Hepatocyte (in vitro differentiated cells): ENCODE data around the gene ARHGAP10. TPM values are rescaled to one million over a fixed set of nuclear protein-coding genes. Genes with fewer than 3 reads are reported as not detected.
A peak's percentile ranks its signal among the peaks of the same experiment; 100 is the strongest.

Source experiments
- DNase-seq: peaks from one replicate; pipeline ENCODE4 v3.0.0-alpha.2; 2016; ENCODE audit warnings: low spot score
- H2AFZ ChIP-seq: fragments of 200-600 bp; sonication (generic); 2 replicates; pipeline ENCODE4 v1.6.0; 2016; ENCODE audit warnings: antibody characterized with exemption, mild to moderate bottlenecking
- H3K27ac ChIP-seq: fragments of 200-600 bp; sonication (generic); 2 replicates; pipeline ENCODE4 v1.5.1; 2016; ENCODE audit warnings: mild to moderate bottlenecking
- H3K27me3 ChIP-seq: fragments of 200-600 bp; sonication (generic); 2 replicates; pipeline ENCODE4 v1.6.1; 2016
- H3K36me3 ChIP-seq: fragments of 200-600 bp; sonication (generic); replicated peaks from 2 replicates; pipeline ENCODE4 v1.5.1; 2016; ENCODE audit warnings: low read depth; ENCODE audit not compliant: insufficient read depth
- H3K4me1 ChIP-seq: fragments of 200-600 bp; sonication (generic); 2 replicates; pipeline ENCODE4 v1.5.1; 2016; ENCODE audit warnings: mild to moderate bottlenecking, moderate library complexity; ENCODE audit not compliant: insufficient read depth
- H3K4me2 ChIP-seq: fragments of 200-600 bp; sonication (generic); 2 replicates; pipeline ENCODE4 v1.6.0; 2016
- H3K4me3 ChIP-seq: fragments of 200-600 bp; sonication (generic); 2 replicates; pipeline ENCODE4 v1.5.1; 2016; ENCODE audit warnings: mild to moderate bottlenecking
- H3K79me2 ChIP-seq: fragments of 200-600 bp; sonication (generic); 2 replicates; pipeline ENCODE4 v1.6.0; 2017; ENCODE audit warnings: mild to moderate bottlenecking
- H3K9me2 ChIP-seq: fragments of 200-600 bp; sonication (generic); replicated peaks from 2 replicates; pipeline ENCODE4 v1.6.0; 2017; ENCODE audit warnings: mild to moderate bottlenecking; ENCODE audit not compliant: insufficient read depth
- H3K9me3 ChIP-seq: fragments of 200-600 bp; sonication (generic); 2 replicates; pipeline ENCODE4 v1.5.1; 2016; ENCODE audit warnings: low read depth, mild to moderate bottlenecking
- H4K20me1 ChIP-seq: fragments of 200-600 bp; sonication (generic); 2 replicates; pipeline ENCODE4 v1.6.0; 2016; ENCODE audit warnings: mild to moderate bottlenecking; ENCODE audit not compliant: insufficient read depth, poor library complexity, severe bottlenecking
- EZH2 ChIP-seq: fragments of 200-600 bp; sonication (generic); IDR thresholded peaks from 2 replicates; pipeline ENCODE4 v1.6.1; 2016; ENCODE audit warnings: antibody characterized with exemption, mild to moderate bottlenecking, borderline replicate concordance
- EZH2phosphoT487 ChIP-seq: fragments of 200-600 bp; sonication (generic); IDR thresholded peaks from one replicate; pipeline ENCODE4 v1.6.1; 2018; ENCODE audit warnings: antibody characterized with exemption, mild to moderate bottlenecking, low read depth, moderate library complexity; ENCODE audit not compliant: unreplicated experiment, severe bottlenecking
- WGBS: methylation state at CpG from one replicate; pipeline ENCODE4 v1.1.6; 2016; ENCODE audit warnings: low lambda C conversion rate; ENCODE audit errors: missing lambda C conversion rate; 5-methylcytosine and 5-hydroxymethylcytosine counted together
- polyA plus RNA-seq: library from polyadenylated mRNA; unstranded; fragments of >200 nt; fragmentation: Nextera tagmentation; extraction: Ambion mirVana; gene quantifications from 2 replicates; pipeline ENCODE4 v1.2.1, GENCODE V29; 2016
- total RNA-seq: library from RNA; depleted of rRNA; stranded (reverse); fragments of >200 nt; gene quantifications from 2 replicates; pipeline ENCODE4 v1.2.3, GENCODE V29; 2014
- TF ChIP-seq, protein P1 (sequence below): fragments of 200-600 bp; sonication (generic); IDR thresholded peaks from 2 replicates; pipeline ENCODE4 v1.5.1; 2016; ENCODE audit warnings: antibody characterized with exemption, mild to moderate bottlenecking; ENCODE audit not compliant: poor library complexity

The ARHGAP10 gene
- total and polyA plus RNA-seq, 2 experiments from 2014 or later: 16.8 to 23.4 TPM

DNA sequence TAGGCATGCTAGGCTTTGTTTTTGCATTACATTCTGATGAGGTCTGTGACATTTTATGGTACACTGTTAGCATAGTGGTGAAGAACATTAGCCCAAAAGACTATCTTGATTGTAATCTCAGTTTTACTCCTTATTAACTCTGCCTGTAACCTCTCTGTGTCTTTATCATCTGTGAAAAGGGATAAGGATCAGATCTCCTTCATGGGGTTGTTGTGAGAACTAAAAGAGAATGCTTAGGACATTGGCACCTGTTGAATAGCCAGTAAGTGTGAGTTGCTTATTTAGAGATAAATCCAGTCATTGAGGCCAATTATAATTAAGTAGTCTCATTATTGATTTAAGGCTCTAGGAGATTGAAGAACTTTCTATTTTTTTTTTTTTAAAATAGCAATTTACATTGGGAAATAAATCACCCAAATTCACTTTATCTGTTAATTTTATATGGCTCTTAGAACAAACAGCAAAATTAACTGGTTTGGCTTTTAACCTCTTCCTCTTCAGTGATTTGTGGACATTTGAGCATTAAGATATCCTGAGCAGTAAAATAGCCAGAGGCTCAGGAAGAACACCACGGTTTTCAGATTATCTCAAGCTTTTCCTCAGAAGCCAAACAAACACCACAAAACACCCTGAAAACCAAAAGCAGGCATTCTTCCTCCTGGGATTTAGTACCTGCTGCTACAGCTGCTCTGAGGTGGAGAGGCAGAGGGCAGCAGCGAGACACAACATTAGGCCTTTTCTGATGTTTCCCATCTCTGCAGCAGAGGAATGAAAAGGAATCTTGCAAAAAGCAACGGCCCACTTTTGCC is 192.9 kb downstream of the ARHGAP10 start:
- peak; percentile 69 for DNase-seq
- no peak overlapping the region for H2AFZ ChIP-seq
- H3K4me2 ChIP-seq: no peak overlapping the region
- H3K4me1 ChIP-seq: peaks cover 15% of the 10 kb centered on the region
- H3K79me2 ChIP-seq: no peaks in the 10 kb centered on the region
- TF ChIP-seq, protein P1, sequence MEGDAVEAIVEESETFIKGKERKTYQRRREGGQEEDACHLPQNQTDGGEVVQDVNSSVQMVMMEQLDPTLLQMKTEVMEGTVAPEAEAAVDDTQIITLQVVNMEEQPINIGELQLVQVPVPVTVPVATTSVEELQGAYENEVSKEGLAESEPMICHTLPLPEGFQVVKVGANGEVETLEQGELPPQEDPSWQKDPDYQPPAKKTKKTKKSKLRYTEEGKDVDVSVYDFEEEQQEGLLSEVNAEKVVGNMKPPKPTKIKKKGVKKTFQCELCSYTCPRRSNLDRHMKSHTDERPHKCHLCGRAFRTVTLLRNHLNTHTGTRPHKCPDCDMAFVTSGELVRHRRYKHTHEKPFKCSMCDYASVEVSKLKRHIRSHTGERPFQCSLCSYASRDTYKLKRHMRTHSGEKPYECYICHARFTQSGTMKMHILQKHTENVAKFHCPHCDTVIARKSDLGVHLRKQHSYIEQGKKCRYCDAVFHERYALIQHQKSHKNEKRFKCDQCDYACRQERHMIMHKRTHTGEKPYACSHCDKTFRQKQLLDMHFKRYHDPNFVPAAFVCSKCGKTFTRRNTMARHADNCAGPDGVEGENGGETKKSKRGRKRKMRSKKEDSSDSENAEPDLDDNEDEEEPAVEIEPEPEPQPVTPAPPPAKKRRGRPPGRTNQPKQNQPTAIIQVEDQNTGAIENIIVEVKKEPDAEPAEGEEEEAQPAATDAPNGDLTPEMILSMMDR: peak; percentile 65
- no peak for TF ChIP-seq EZH2
- H3K27me3 ChIP-seq: no peaks in the 10 kb centered on the region
- H3K36me3 ChIP-seq: no peaks in the 10 kb centered on the region
- no peak overlapping the region for H3K27ac ChIP-seq
- WGBS: 27% methylated on average over 3 of the region's 3 CpGs
- no peak overlapping the region for H3K4me3 ChIP-seq
- H3K9me3 ChIP-seq: no peaks in the 10 kb centered on the region
- H3K9me2 ChIP-seq: no peaks in the 10 kb centered on the region
- H4K20me1 ChIP-seq: no peaks in the 10 kb centered on the region

DNA sequence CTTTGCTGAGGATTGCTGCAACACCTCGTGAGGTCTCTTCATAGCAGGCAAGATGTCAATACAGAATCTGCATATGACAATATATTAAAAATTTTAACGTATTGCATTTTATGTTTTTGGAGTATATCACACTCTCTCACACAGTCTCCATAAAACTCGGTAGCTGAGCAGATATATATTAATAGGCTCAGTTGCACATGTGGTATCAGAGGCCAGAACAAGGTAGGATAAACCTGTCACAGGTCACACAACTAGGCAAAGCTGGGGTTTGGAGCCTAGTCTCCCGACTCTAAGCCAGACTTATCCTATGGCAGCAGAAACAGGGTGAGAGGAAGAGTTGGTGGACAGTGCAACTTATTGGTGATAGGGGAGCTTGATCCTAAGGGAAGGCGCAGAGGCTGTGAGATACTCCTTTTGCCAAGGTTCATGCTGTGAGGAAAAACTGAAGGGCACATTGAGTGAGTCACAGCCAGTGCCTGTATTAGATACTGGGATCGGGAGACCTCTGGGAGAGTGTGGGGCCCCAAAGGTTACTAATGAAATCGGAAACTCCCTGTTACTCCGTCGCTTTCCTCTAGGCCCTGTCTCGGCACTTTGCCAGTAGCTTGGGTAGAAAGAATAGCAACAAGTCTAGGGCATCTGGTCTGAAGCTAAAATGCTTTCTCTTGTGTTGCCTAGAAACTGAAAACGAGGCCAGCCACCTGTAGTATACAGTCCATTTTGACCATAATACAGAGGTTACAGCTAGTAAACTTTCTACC is 195.7 kb downstream of the ARHGAP10 start:
- TF ChIP-seq EZH2 (no peak), EZH2phosphoT487 (no peak)
- TF ChIP-seq, protein P1: no peak
- no peaks in the 10 kb centered on the region for H3K9me2 ChIP-seq
- no peaks in the 10 kb centered on the region for H3K36me3 ChIP-seq
- WGBS: 86% methylated on average over 11 of the region's 11 CpGs
- H3K27ac ChIP-seq: peak overlapping the region; percentile 72
- no peak for DNase-seq
- H3K79me2 ChIP-seq: no peaks in the 10 kb centered on the region
- no peaks in the 10 kb centered on the region for H3K27me3 ChIP-seq
- no peak overlapping the region for H2AFZ ChIP-seq
- peaks cover 15% of the 10 kb centered on the region for H3K4me1 ChIP-seq
- no peak overlapping the region for H3K4me3 ChIP-seq
- H4K20me1 ChIP-seq: no peaks in the 10 kb centered on the region
- no peaks in the 10 kb centered on the region for H3K9me3 ChIP-seq
- H3K4me2 ChIP-seq: peak overlapping the region; percentile 17

DNA sequence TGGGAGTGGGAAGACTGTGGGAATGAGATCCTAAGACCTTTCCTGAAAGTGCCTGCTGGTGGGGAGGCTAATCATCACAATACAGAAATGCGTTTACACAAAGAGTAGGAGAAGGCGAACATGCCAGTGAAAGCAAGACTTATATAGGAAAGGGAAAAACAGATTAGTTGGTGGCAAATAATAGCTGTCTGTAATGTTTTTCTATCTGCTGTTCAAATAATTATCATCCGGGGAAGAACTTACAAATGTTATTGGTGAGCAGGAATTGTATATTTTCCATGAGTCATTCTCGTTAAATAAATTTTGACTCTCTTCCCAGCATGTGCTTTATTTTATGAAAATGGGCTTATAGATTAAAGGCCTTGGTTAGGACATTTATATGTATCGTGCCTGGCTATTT is 196.5 kb downstream of the ARHGAP10 start:
- DNase-seq: no peak
- 46% methylated on average over 5 of the region's 5 CpGs for WGBS
- H4K20me1 ChIP-seq: no peaks in the 10 kb centered on the region
- H3K79me2 ChIP-seq: no peaks in the 10 kb centered on the region
- peaks cover 15% of the 10 kb centered on the region for H3K4me1 ChIP-seq
- no peaks in the 10 kb centered on the region for H3K9me3 ChIP-seq
- no peak overlapping the region for H2AFZ ChIP-seq
- TF ChIP-seq EZH2 (no peak), EZH2phosphoT487 (no peak)
- TF ChIP-seq, protein P1: no peak
- H3K9me2 ChIP-seq: no peaks in the 10 kb centered on the region
- H3K27ac ChIP-seq: peak overlapping the region; percentile 72
- H3K4me3 ChIP-seq: no peak overlapping the region
- peak overlapping the region; percentile 17 for H3K4me2 ChIP-seq
- H3K27me3 ChIP-seq: no peaks in the 10 kb centered on the region
- H3K36me3 ChIP-seq: no peaks in the 10 kb centered on the region
